Measurements from ENCODE around the gene SPSB2.

GRCh38 chr12:6824085-6824775, 48.9 kb downstream of the SPSB2 start:
- no peak for TF ChIP-seq CTCF (IDR thresholded peaks at IDR 0.05)
- no peak for TF ChIP-seq EP300 (IDR thresholded peaks at IDR 0.05)
